GM23338 (cell line): ENCODE results near the gene BCL2L2.

ENCODE experiments used
- EZH2 ChIP-seq: fragments of 200-600 bp; sonication (generic); IDR thresholded peaks from one replicate; pipeline ENCODE4 v1.8.0; 2017; ENCODE audit warnings: antibody characterized with exemption, mild to moderate bottlenecking, low read depth; ENCODE audit not compliant: unreplicated experiment
- EZH2phosphoT487 ChIP-seq: fragments of 200-600 bp; sonication (generic); IDR thresholded peaks from one replicate; pipeline ENCODE4 v1.8.1; 2018; ENCODE audit warnings: antibody characterized with exemption; ENCODE audit not compliant: unreplicated experiment
- JUNB ChIP-seq: IDR thresholded peaks from one replicate; pipeline ENCODE4 v1.6.1; 2016; ENCODE audit warnings: antibody characterized with exemption; ENCODE audit not compliant: unreplicated experiment
- NANOG ChIP-seq: IDR thresholded peaks from 2 replicates; pipeline ENCODE4 v1.6.1; 2016; ENCODE audit warnings: antibody characterized with exemption, borderline replicate concordance
- POLR2AphosphoS5 ChIP-seq: IDR thresholded peaks from 2 replicates; pipeline ENCODE4 v1.6.1; 2016; ENCODE audit warnings: antibody characterized with exemption, low read depth
- TF ChIP-seq, protein P1 (sequence below), 2 experiments: fragments of 200-600 bp in 1 of 2; sonication (generic) in 1 of 2; conservative IDR thresholded peaks; 2 replicates each; pipeline versions ENCODE4 v1.5.1 to v1.6.1; 2016 to 2017; ENCODE audit warnings: antibody characterized with exemption in 2 of 2, low read depth in 2 of 2, mild to moderate bottlenecking in 2 of 2, moderate library complexity in 1 of 2
- TF ChIP-seq, protein P2 (sequence below): IDR thresholded peaks from one replicate; pipeline ENCODE4 v1.6.1; 2018; ENCODE audit warnings: antibody characterized with exemption; ENCODE audit not compliant: unreplicated experiment

DNA sequence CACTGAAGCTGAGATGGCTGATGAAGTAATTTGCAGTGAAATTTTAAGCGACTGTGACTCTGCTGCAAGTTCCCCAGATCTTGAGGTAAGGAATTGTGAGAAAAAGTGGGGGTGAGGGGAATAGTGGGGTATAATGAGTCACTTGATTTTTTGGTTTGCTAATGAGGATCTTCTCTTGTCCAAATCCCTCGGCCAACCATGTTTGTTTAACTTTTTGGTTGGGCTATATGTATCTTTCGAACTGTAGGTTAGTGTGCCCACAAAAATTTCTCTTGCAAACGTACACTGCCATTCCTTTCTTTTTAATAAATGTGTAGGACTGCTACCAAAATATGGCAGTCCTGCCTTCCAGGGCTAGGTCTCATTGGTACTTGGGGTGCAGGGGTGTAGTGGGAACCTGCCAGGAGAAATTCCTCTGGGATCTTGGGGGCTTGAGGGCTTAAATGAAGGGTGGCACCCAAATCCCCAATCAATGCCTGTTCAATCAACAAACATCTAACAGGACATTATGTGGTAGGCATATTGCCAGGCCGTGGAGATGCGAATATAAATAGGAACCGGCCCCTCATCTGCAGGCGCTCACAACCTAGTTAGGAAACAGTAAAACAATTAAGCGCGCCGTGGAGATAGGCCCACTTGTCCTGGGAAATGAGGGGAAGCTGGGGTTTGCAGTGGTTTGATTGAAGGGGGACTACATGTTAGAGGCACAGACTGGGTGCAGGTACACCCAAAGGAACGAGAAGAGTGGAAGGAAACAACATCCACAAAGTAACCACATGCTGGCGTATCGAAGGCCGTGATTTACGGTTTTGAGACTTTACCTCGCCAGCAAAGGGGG, 13.3 kb downstream of the BCL2L2 start:
- TF ChIP-seq, protein P1, sequence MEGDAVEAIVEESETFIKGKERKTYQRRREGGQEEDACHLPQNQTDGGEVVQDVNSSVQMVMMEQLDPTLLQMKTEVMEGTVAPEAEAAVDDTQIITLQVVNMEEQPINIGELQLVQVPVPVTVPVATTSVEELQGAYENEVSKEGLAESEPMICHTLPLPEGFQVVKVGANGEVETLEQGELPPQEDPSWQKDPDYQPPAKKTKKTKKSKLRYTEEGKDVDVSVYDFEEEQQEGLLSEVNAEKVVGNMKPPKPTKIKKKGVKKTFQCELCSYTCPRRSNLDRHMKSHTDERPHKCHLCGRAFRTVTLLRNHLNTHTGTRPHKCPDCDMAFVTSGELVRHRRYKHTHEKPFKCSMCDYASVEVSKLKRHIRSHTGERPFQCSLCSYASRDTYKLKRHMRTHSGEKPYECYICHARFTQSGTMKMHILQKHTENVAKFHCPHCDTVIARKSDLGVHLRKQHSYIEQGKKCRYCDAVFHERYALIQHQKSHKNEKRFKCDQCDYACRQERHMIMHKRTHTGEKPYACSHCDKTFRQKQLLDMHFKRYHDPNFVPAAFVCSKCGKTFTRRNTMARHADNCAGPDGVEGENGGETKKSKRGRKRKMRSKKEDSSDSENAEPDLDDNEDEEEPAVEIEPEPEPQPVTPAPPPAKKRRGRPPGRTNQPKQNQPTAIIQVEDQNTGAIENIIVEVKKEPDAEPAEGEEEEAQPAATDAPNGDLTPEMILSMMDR (conservative IDR thresholded peaks at IDR 0.05; ENCODE audit: low read depth in 2 of 2) = no peak
- TF ChIP-seq JUNB = no peak
- TF ChIP-seq POLR2AphosphoS5 = no peak
- TF ChIP-seq, protein P2, sequence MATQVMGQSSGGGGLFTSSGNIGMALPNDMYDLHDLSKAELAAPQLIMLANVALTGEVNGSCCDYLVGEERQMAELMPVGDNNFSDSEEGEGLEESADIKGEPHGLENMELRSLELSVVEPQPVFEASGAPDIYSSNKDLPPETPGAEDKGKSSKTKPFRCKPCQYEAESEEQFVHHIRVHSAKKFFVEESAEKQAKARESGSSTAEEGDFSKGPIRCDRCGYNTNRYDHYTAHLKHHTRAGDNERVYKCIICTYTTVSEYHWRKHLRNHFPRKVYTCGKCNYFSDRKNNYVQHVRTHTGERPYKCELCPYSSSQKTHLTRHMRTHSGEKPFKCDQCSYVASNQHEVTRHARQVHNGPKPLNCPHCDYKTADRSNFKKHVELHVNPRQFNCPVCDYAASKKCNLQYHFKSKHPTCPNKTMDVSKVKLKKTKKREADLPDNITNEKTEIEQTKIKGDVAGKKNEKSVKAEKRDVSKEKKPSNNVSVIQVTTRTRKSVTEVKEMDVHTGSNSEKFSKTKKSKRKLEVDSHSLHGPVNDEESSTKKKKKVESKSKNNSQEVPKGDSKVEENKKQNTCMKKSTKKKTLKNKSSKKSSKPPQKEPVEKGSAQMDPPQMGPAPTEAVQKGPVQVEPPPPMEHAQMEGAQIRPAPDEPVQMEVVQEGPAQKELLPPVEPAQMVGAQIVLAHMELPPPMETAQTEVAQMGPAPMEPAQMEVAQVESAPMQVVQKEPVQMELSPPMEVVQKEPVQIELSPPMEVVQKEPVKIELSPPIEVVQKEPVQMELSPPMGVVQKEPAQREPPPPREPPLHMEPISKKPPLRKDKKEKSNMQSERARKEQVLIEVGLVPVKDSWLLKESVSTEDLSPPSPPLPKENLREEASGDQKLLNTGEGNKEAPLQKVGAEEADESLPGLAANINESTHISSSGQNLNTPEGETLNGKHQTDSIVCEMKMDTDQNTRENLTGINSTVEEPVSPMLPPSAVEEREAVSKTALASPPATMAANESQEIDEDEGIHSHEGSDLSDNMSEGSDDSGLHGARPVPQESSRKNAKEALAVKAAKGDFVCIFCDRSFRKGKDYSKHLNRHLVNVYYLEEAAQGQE = no peak
- no peak for TF ChIP-seq EZH2
- no peak for TF ChIP-seq NANOG
- TF ChIP-seq EZH2phosphoT487 = no peak
